ENCODE data around the gene ZNF354B. TPM values are rescaled to one million over a fixed set of nuclear protein-coding genes. Genes with fewer than 3 reads are reported as not detected.
A peak's percentile ranks its signal among the peaks of the same experiment; 100 is the strongest.
"Not testable (repeated sequence)": the region's sequence is repeated elsewhere in the genome, so short reads cannot be mapped to it uniquely, and the experiment has no call there.

ZNF354B gene
- total RNA-seq, 1 donor from 2014 or later = 29.8 TPM

GRCh38 chr5:178872302-178872701 lies 12.5 kb downstream of the ZNF354B start:
- FAIRE-seq = no peak
- DNase-seq (ENCODE audit: low spot score in 2 of 2) = no peak

GRCh38 chr5:178883115-178883694 lies 23.5 kb downstream of the ZNF354B start:
- DNase-seq (ENCODE audit: low spot score in 2 of 2); FAIRE-seq: not testable (repeated sequence)

GRCh38 chr5:178883815-178884430 lies 24.2 kb downstream of the ZNF354B start:
- FAIRE-seq = no peak
- DNase-seq (ENCODE audit: low spot score in 2 of 2) = no peak

GRCh38 chr5:178895615-178896571 lies 36.1 kb downstream of the ZNF354B start, which contains the start of gene ZFP2:
Gene ZFP2 (plus strand): TSS chr5:178895913. CDS start chr5:178931314, 35,401 bp downstream.
- peak; percentile 59 to 61 for DNase-seq (ENCODE audit: low spot score in 2 of 2)
- no peak for FAIRE-seq

GRCh38 chr5:178899289-178899688 lies 39.5 kb downstream of the ZNF354B start:
- no peak for DNase-seq (ENCODE audit: low spot score in 2 of 2)
- FAIRE-seq = no peak

- no peak for FAIRE-seq
- no peak for DNase-seq (ENCODE audit: low spot score in 2 of 2)
Observed at GRCh38 chr5:178902849-178903248, 43.1 kb downstream of the ZNF354B start.

- DNase-seq (ENCODE audit: low spot score in 2 of 2) = no peak
- FAIRE-seq = no peak
Observed at GRCh38 chr5:178931846-178932760, 72.3 kb downstream of the ZNF354B start.

Small RNA genes within 50 kb of the gene (small RNA-seq; reads per million reads assigned to genes)
- gene AC126915.2 = not detected
- not detected for gene AC126915.3

Other genes with a start within 250 kb of the ZNF354B start
- 35.1 TPM for gene CLK4, start 232.9 kb upstream of the ZNF354B start, total RNA-seq
- gene ZNF354A, start 129.3 kb upstream of the ZNF354B start, total RNA-seq = 19.6 TPM
- 8.2 TPM for gene ZFP2, start 36.0 kb downstream of the ZNF354B start, total RNA-seq
- gene ZNF454, start 81.2 kb downstream of the ZNF354B start, total RNA-seq = 9.0 TPM
- under 0.01 TPM for gene GRM6, start 135.4 kb downstream of the ZNF354B start, total RNA-seq
- gene ZNF879, start 163.9 kb downstream of the ZNF354B start, total RNA-seq = 16.7 TPM
- 55.0 TPM for gene ZNF354C, start 200.4 kb downstream of the ZNF354B start, total RNA-seq

All from frontal cortex (tissue), 4 donors.